HFFc6 (cell line): ENCODE data around the gene REEP6. TPM values are rescaled to one million over a fixed set of nuclear protein-coding genes. Genes with fewer than 3 reads are reported as not detected.

Source experiments
- DNase-seq: peaks from one replicate; pipeline ENCODE4 v3.0.0-alpha.2; 2018
- H3K27ac Mint-ChIP-seq: 2 replicates; pipeline ENCODE4 v1.8.0; 2020; ENCODE audit warnings: mild to moderate bottlenecking, mixed read lengths
- H3K27me3 Mint-ChIP-seq: 2 replicates; pipeline ENCODE4 v1.8.0; 2021; ENCODE audit warnings: mild to moderate bottlenecking, moderate library complexity, mixed read lengths; ENCODE audit not compliant: insufficient read depth
- H3K36me3 Mint-ChIP-seq: 2 replicates; pipeline ENCODE4 v1.8.0; 2021; ENCODE audit warnings: low read depth, mixed read lengths
- H3K4me1 Mint-ChIP-seq: 2 replicates; pipeline ENCODE4 v1.8.0; 2020; ENCODE audit warnings: low read depth, mixed read lengths
- H3K4me3 Mint-ChIP-seq: 2 replicates; pipeline ENCODE4 v1.8.0; 2020; ENCODE audit warnings: mild to moderate bottlenecking, moderate library complexity, mixed read lengths
- H3K9me3 Mint-ChIP-seq: 2 replicates; pipeline ENCODE4 v1.8.0; 2020; ENCODE audit warnings: mild to moderate bottlenecking, mixed read lengths
- CTCF ChIP-seq: fragments of 200-600 bp; sonication (generic); IDR thresholded peaks from 2 replicates; pipeline ENCODE4 v1.5.0; 2021; ENCODE audit warnings: antibody characterized with exemption, mild to moderate bottlenecking
- total RNA-seq, 6 experiments: library from RNA; stranded (reverse); fragmentation: NEBNext Ultra II Directional; extraction: Animal tissue kit (Norgen Biotek cat#: 25700); gene quantifications; 2 replicates in 1 of 6; 3 replicates in 5 of 6; pipeline ENCODE4 v1.2.3, GENCODE V29; 2021

Gene REEP6
- total RNA-seq, 6 experiments from 2014 or later: 1.7 to 4.6 (median 2.1) TPM

GRCh38 chr19:1492474-1493006, 1.6 kb downstream of the REEP6 start:
- Mint-ChIP-seq H3K4me3 (no peak overlapping the region), H3K36me3 (no peaks in the 10 kb centered on the region), H3K9me3 (no peaks in the 10 kb centered on the region), H3K27ac (no peak overlapping the region), H3K4me1 (no peaks in the 10 kb centered on the region; the same call in 1 of the 2 replicates), H3K27me3 (peaks cover 12% of the 10 kb centered on the region)
- no peak for DNase-seq
- no peak for TF ChIP-seq CTCF

DNA sequence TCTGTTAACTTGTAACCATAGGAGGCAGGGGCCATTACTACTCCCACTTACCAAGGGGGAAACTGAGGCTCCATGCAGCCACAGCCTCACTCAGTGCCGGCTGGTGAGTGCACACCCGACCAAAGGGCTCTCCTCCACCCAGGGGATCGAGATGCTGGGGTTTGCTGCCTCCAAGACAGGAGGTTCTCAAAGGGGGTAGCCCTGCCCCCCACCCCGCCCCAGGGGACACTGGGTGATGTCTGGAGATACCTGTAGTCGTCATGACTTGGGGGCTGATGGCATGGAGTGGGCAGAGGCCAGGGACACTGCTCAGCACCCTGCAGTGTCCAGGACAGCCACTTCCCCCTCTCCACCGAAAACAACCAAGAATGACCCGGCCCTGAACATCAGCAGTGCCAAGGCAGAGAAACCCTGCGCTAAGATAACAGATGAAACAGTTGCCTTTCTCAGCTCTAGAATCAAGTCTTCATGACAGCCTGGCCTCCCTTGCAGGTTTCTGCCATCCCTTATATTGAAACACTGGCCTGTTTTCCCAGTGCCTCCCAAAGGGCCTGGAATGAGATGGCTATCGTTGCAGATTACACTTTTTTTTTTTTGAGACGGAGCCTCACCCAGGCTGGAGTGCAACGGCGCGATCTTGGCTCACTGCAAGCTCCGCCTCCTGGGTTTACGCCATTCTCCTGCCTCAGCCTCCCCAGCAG, 3.3 kb downstream of the REEP6 start:
- H3K4me3 Mint-ChIP-seq: no peak overlapping the region
- H3K36me3 Mint-ChIP-seq: no peaks in the 10 kb centered on the region
- TF ChIP-seq CTCF: no peak
- no peak overlapping the region for H3K27ac Mint-ChIP-seq
- no peaks in the 10 kb centered on the region; the same call in 1 of the 2 replicates for H3K4me1 Mint-ChIP-seq
- H3K27me3 Mint-ChIP-seq: peaks cover 12% of the 10 kb centered on the region
- H3K9me3 Mint-ChIP-seq: no peaks in the 10 kb centered on the region
- DNase-seq: no peak

GRCh38 chr19:1495051-1495798, 4.2 kb downstream of the REEP6 start:
- Mint-ChIP-seq H3K36me3 (no peaks in the 10 kb centered on the region), H3K4me1 (no peaks in the 10 kb centered on the region; the same call in 1 of the 2 replicates), H3K9me3 (no peaks in the 10 kb centered on the region), H3K27me3 (peaks cover 12% of the 10 kb centered on the region), H3K27ac (no peak overlapping the region), H3K4me3 (no peak overlapping the region)
- no peak for TF ChIP-seq CTCF
- DNase-seq: no peak

DNA sequence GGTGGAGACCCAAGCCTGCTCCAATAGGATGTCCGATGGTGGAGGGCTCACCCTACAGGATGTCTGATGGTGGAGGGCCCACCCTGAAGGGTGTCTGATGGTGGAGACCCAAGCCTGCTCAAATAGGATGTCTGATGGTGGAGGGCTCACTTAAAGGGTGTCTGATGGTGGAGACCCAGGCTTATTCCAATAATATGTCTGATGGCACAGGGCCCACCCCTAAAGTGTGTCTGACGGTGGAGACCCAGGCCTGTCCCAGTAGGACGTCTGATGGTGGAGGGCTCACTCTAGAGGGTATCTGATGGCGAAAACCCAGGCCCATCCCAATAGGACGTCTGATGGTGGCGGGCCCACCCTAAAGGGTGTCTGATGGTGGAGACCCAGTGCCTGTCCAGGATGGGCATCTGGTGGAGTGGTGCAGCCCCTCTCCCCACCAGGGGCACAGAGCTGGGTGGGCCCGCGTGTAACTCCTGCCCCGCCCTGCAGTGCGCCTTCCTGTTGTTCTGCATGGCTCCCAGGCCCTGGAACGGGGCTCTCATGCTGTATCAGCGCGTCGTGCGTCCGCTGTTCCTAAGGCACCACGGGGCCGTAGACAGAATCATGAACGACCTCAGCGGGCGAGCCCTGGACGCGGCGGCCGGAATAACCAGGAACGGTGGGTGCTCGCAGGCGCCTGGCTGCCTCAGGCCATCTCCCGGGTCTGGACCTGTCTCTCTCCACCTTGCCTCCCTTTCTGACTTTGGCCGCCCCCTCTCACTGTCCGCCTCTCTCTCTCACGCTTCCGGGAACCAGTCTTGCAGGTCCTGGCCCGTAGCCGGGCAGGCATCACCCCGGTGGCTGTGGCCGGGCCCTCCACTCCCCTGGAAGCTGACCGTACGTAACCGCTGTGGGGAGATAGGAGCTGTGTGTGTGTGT, 5.1 kb downstream of the REEP6 start:
- DNase-seq: no peak
- Mint-ChIP-seq H3K9me3 (no peaks in the 10 kb centered on the region), H3K36me3 (no peaks in the 10 kb centered on the region), H3K27ac (no peak overlapping the region), H3K4me1 (no peaks in the 10 kb centered on the region; the same call in 1 of the 2 replicates), H3K27me3 (peaks cover 11% of the 10 kb centered on the region), H3K4me3 (no peak overlapping the region)
- TF ChIP-seq CTCF: no peak
